GM20431 (cell line): ENCODE measurements around the gene WDR12.
"Not testable (repeated sequence)": the region's sequence is repeated elsewhere in the genome, so short reads cannot be mapped to it uniquely, and the experiment has no call there.

Experiments
- in situ Hi-C: fragments of 300-500 bp; cut with MseI, MboI; formaldehyde crosslinking; loops from one replicate; pipeline ENCODE4 v1.15.0; 2020; ENCODE audit warnings: low sequenced_read_pairs; ENCODE audit not compliant: unreplicated experiment

WDR12 gene

DNA sequence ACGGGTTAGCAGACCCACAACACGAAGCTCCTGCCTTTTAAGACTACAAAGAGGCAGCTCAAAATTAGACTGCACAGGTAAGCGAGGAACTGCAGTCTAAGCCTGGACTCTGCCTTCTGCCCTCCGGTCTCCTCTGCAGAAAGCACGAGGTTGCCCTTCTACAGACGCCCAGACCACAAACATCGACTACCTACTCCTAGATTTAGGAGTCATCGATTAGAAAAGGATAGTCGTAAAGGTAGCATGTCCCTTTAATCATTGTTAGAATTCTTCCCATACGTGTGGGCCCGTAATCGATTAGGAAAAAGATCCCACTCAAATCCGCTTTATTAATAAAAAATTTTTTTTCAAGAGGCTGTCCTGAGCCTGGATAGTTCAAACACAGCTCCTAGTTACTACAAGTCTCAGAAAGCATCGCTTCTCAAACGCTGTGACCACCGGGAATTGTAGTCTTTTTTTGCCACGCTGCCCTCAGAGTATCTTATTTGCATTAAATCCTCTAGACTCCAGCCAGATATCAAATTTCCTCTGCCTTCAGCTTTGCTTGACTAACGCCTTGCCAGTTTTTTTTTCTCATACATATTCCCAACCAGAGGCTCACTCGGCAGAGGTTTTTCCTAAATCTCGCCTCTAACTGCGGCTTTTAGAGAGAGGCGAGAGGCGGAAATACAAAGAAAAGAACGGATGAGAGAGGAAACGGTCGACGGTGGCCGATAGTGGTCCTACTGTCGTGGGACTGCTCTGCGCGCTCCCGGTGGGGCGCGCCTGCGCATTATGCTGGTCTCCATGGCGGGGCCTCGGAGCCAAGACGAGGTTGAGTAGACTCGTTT is at the start of gene WDR12, which contains the start of gene CARF:
Gene WDR12, minus strand, starts transcription at position 162 of the 830 bp plus-strand sequence. CDS start 197 bp downstream, outside the sequence.
Gene CARF, plus strand, starts transcription at position 764 of the 830 bp plus-strand sequence. CDS start 29,628 bp downstream, outside the sequence.
- in situ Hi-C loops = no loop called here

- in situ Hi-C loops = no loop called here
Observed at GRCh38 chr2:202960524-202960923, 49.1 kb upstream of the WDR12 start.

- in situ Hi-C loops = no loop called here
Observed at GRCh38 chr2:202950592-202950991, 39.1 kb upstream of the WDR12 start.

GRCh38 chr2:202949333-202949732 is 37.9 kb upstream of the WDR12 start:
- in situ Hi-C loops = not testable (repeated sequence)

GRCh38 chr2:202945497-202945896 is 34.0 kb upstream of the WDR12 start:
- in situ Hi-C loops = no loop called here

GRCh38 chr2:202944816-202945215 is 33.3 kb upstream of the WDR12 start:
- in situ Hi-C loops = no loop called here

DNA sequence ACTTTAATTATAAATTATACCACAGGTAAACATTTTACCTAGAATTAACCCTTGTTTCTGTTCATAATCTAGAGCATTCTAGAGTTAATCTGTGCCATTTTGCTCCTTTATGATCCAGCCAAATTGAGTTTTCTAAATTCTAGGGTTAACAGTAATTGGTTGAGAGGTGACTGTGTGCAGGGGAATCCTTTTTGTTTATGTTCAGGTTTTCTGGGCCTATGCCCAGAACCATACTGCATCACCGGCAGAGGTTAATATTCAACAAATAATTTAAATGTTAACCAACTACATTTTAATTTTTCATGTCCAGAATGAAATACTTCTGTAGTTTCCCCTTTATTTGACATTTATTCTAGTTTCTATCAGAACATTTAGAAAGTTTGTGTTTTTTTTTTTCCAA is 32.9 kb upstream of the WDR12 start:
- in situ Hi-C loops = no loop called here

DNA sequence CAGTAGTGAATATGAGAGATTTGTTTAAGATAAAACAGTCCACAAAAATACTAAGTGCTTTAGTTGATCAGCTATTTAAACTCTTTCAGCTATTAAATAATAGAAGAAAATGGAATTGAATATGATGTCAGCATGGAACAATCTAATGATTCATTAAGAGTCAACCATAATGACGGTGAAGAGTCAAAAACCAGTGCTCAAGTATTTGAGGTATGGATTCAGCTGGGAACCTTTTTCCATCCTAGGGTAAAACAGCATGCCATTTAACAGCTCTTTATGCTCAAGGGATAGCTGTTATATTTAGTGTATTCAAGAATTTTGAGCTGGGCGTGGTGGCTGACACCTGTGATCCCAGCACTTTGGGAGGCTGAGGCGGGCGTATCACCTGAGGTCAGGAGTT is 30.3 kb upstream of the WDR12 start:
- in situ Hi-C loops = no loop called here

DNA sequence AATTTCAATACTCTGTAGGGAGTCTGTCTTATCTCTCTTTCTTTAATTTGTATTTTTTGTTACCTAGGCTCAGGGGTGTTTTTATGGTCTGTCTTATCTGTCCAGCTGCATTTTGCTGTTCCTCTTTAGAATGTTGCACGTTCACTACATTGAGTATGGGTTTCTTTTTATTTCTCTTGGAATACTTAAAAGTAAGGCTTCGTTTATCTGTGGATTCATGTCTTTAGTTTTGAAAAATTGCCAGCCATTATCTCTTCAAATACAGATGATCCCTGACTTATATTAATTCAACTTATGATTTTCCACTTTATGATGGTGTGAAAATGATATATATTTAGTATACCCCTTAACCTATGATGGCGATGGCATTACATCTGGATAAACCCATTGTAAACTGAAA is 27.5 kb upstream of the WDR12 start:
- in situ Hi-C loops = no loop called here

DNA sequence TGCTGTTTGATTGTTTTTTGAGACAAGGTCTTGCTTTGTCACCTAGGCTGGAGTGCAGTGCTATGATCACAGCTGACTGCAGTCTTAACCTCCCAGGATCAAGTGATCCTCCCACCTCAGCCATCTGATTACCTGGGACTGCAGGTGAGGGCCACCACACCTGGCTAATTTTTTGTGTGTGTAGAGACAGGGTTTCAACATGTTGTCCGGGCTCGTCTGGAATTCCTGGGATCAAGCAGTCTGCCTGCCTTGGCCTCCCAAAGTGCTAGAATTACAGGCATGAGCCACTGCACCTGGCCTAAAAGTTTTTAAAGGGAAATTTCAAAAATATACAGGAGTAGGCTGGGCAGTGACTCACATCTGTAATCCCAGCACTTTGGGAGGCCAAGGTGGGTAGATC is 23.0 kb upstream of the WDR12 start:
- in situ Hi-C loops = no loop called here

DNA sequence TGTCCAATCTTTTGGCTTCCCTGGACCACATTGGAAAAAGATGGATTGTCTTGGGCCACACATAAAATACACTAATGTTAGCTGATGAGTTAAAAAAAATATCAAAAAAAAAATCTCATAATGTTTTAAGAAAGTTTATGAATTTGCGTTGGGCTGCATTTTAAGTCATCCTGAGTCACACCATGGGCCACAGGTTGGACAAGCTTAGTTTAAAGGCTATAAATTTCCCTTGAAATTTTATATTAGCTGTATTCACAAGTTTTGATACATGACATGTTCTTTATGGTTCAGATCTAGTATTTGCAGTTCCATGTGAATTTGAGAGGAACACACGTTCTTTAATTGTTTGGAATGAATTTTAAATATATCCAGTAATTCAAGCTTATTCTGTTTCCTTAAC is 22.5 kb upstream of the WDR12 start:
- in situ Hi-C loops = no loop called here

DNA sequence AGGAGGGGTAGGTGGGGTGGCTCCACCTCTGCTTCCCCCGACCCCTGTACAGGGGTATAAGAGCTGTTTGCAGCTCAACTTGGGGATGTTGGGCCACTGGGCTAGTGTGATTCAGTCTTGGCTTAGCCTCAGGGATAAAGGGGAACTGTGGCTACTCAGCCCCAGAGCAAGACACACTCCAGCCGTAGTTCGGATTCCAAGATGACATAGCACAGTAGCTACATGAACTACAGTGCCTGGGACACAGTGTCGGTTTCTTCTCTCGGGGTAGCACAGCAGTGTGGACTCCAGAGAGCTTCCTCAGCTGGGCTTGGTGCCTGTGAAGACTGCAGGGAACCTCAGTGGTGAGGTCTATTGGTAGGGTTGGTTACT is 21.7 kb upstream of the WDR12 start:
- in situ Hi-C loops = no loop called here

- in situ Hi-C loops = no loop called here
Observed at GRCh38 chr2:202932425-202933138, 21.1 kb upstream of the WDR12 start.

DNA sequence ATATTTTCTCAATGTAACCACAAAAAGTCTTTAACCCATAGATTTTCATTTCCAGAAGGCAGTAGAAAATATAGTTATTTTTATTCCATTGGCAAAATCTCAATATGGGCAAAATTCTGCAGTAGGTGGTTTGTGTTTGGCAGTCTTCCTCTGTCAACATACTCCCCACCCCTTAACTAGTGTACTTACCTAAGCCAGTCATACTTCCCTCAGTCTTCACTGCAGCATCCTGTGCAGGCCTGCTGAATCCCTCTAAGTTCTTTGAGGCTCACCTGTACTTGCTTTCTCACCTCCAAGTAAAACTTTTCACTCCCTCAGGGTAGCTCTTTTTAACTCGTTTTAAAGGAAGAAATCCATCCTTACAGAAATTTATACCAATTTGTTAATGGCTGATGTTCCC is 7.4 kb upstream of the WDR12 start:
- in situ Hi-C loops = no loop called here

DNA sequence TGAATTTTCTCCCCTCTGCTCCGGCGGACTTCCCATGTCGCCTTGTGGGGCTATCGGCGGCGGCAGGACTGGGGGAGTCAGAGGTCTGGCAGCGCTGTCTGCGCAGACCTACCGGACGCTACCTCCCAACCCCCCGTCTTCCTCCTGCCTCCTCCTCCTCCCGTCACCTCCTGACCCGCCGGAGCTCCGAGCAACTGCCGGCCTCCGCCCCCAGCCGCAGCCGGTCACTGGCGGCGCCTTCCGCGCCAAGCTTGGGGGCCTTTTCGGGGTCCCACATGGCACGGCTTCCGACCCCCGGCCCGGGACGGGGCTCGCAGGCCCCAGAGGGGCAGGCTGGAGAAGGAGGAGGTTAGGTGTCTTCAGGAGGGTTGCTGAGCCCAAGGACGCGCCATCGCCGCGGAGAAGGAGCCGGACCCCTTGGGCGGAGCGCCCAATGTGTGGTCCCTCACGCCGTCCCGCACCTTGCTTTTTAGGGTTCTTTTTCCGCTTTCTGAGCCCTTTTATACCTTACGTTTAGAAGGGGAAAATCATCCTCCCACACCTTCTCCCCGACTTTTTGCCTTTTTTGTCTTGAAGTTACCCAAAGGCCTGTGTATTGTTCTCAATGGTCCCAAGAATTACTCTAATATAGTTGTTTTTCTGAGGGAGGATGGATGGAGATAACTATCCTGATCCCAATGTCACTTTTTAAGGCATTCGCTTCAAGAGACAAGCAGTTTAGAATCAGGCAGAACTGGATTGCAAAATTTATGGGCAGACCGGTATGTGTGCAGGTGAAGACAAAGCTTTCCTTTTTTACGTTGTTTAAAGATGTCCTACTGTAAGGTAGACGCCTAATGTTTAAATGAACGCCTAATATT is 1.1 kb upstream of the WDR12 start:
- in situ Hi-C loops = not testable (repeated sequence)

GRCh38 chr2:202911203-202911511 is 316 bp downstream of the WDR12 start:
- in situ Hi-C loops = no loop called here

GRCh38 chr2:202910698-202911097 is 775 bp downstream of the WDR12 start:
- in situ Hi-C loops = no loop called here

GRCh38 chr2:202910250-202910649 is 1.2 kb downstream of the WDR12 start:
- in situ Hi-C loops = not testable (repeated sequence)

GRCh38 chr2:202909394-202910192 is 1.9 kb downstream of the WDR12 start:
- in situ Hi-C loops = no loop called here

DNA sequence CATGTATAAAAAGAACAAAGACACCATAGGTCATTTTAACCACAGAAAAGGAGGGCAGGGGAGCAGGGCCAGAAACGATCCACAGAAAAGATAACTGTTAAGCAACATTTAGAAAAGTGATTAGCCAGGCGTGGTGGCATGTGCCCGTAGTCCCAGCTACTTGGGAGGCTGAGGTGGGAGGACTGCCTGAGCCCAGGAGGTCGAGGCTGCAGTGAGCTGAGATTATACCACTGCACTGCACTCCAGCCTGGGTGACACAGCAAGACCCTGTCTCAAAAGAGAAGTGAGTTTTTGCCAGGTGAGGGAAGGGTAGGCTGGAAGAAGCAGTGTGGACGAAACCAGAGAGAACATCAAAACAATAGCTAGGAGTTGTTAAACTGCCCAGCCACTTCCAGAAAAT is 3.3 kb downstream of the WDR12 start:
- in situ Hi-C loops = no loop called here
